ENCODE results near the gene ZNF407.
A peak's percentile ranks its signal among the peaks of the same experiment; 100 is the strongest.

The ZNF407 gene

DNA sequence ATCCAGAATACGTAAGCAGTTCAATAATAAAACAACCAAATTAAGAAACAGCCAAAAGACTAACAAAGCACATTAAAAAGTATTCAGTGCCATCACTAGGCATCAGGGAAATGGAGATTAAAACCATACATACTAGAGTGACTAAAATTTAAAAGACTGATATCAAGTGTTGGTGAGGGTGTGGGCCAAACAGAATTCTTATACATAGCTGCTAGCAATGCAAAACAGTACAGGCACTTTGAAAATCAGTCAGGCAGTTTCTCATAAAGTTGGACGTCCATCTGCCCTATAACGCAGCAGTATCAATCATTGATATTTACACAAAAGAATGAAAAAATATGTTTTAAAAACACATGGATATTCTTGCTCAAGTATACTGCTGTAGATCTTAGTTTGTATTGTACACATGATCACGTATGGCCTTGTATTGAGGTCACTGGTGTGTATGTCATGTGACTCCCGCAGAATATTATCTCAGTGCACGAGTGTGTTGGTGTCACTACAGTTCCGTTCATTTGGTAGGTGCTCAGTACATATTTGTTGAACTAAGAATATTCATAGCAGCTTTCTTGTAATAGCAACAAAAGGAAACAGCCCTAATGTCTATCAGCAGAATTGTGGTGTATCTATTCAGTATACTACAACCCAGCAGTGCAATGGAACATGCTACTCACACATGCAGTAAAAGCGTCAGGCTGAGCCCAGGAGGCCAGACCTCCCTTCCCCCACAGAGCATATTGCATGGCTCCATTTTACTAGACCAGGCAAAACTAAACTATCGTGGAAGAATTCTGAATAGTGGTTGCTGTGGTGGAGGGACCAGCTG lies 28.6 kb downstream of the ZNF407 start:
- no peak overlapping the region for H3K4me3 Mint-ChIP-seq
- no peak overlapping the region for H3K27ac Mint-ChIP-seq
- H3K27me3 Mint-ChIP-seq: no peaks in the 10 kb centered on the region
- no peaks in the 10 kb centered on the region for H3K9me3 Mint-ChIP-seq
- intact Hi-C loops (cut with micrococcal nuclease): no loop called here
- no peaks in the 10 kb centered on the region for H3K36me3 Mint-ChIP-seq (ENCODE audit: low read depth)
- peaks cover 22% of the 10 kb centered on the region for H3K4me1 Mint-ChIP-seq (ENCODE audit: low read depth)

DNA sequence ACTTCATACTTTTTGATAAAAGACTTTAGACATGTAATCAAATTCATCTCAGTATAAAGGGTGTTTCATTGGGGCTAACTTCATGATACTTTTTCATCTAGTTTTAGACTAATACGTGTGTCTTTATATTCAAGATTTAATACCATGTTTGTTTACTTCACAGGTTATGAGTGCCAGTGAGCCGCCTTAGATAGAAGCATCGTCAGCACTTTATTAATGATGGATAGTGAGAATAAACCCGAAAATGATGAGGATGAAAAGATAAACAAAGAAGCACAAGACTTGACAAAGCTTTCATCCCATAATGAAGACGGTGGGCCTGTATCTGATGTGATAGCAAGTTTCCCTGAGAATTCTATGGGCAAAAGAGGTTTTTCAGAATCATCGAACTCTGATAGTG lies 33.1 kb downstream of the ZNF407 start:
- Mint-ChIP-seq H3K27me3 (no peaks in the 10 kb centered on the region), H3K9me3 (no peaks in the 10 kb centered on the region), H3K4me1 (ENCODE audit: low read depth) (peaks cover 41% of the 10 kb centered on the region), H3K36me3 (ENCODE audit: low read depth) (peaks cover 40% of the 10 kb centered on the region), H3K4me3 (no peak overlapping the region), H3K27ac (no peak overlapping the region)
- intact Hi-C loops (cut with micrococcal nuclease): no loop called here

- Mint-ChIP-seq H3K36me3 (ENCODE audit: low read depth) (peaks cover 40% of the 10 kb centered on the region), H3K9me3 (no peaks in the 10 kb centered on the region), H3K4me1 (ENCODE audit: low read depth) (peaks cover 41% of the 10 kb centered on the region), H3K27ac (peak overlapping the region; percentile 64), H3K27me3 (no peaks in the 10 kb centered on the region), H3K4me3 (no peak overlapping the region)
- intact Hi-C loops (cut with micrococcal nuclease): no loop called here
These were observed 33.5 kb downstream of the ZNF407 start for GRCh38 chr18:74631212-74631611.

DNA sequence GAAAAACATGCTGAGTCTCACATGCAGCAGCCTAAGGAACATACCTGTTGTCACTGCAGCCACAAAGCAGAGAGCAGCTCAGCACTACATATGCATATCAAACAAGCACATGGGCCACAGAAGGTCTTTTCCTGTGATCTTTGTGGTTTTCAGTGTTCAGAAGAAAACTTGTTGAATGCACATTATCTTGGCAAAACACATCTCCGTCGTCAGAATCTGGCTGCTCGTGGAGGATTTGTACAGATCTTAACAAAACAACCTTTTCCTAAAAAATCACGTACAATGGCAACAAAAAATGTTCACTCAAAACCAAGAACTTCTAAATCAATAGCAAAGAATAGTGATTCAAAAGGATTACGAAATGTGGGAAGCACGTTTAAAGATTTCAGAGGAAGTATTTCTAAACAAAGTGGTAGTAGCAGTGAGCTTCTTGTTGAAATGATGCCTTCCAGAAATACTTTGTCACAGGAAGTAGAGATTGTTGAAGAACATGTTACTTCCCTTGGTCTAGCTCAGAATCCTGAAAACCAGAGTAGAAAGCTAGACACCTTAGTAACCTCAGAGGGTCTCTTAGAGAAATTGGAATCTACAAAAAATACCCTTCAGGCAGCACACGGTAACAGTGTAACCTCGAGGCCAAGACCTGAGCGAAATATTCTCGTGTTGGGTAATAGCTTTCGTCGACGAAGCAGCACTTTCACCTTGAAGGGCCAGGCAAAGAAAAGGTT lies 34.1 kb downstream of the ZNF407 start:
- no peaks in the 10 kb centered on the region for H3K9me3 Mint-ChIP-seq
- no peak overlapping the region for H3K4me3 Mint-ChIP-seq
- intact Hi-C loops (cut with micrococcal nuclease): no loop called here
- peaks cover 41% of the 10 kb centered on the region for H3K4me1 Mint-ChIP-seq (ENCODE audit: low read depth)
- peaks cover 40% of the 10 kb centered on the region for H3K36me3 Mint-ChIP-seq (ENCODE audit: low read depth)
- peak overlapping the region; percentile 64 for H3K27ac Mint-ChIP-seq
- H3K27me3 Mint-ChIP-seq: no peaks in the 10 kb centered on the region

DNA sequence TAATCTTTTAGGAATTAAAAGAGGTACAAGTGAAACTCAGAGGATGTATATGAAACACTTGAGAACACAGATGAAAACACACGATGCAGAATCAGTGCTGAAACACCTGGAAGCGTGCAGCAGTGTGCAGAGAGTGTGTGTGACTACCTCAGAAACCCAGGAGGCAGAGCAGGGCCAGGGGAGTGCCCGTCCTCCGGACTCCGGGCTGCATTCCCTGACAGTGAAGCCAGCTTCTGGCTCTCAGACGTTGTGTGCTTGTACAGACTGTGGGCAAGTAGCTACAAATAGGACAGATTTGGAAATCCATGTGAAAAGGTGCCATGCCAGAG lies 34.6 kb downstream of the ZNF407 start:
- no peaks in the 10 kb centered on the region for H3K9me3 Mint-ChIP-seq
- H3K4me3 Mint-ChIP-seq: no peak overlapping the region
- peaks cover 40% of the 10 kb centered on the region for H3K36me3 Mint-ChIP-seq (ENCODE audit: low read depth)
- no peak overlapping the region for H3K27ac Mint-ChIP-seq
- H3K27me3 Mint-ChIP-seq: no peaks in the 10 kb centered on the region
- intact Hi-C loops (cut with micrococcal nuclease): no loop called here
- peaks cover 40% of the 10 kb centered on the region for H3K4me1 Mint-ChIP-seq (ENCODE audit: low read depth)

DNA sequence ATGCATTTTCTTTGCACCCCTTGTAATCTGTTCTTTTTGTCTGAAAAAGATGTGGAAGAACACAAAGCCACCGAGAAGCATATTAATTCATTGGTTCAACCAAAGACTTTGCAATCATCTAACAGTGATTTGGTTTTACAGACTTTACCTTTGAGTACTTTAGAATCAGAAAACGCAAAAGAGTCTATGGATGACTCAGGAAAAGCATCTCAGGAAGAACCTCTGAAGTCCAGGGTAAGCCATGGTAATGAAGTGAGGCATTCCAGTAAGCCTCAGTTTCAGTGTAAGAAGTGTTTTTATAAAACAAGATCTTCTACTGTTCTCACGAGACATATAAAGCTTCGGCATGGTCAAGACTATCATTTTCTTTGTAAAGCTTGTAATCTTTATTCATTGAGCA lies 35.2 kb downstream of the ZNF407 start:
- intact Hi-C loops (cut with micrococcal nuclease): no loop called here
- no peak overlapping the region for H3K4me3 Mint-ChIP-seq
- no peaks in the 10 kb centered on the region for H3K9me3 Mint-ChIP-seq
- no peak overlapping the region for H3K27ac Mint-ChIP-seq
- H3K36me3 Mint-ChIP-seq (ENCODE audit: low read depth): peaks cover 40% of the 10 kb centered on the region
- peaks cover 35% of the 10 kb centered on the region for H3K4me1 Mint-ChIP-seq (ENCODE audit: low read depth)
- no peaks in the 10 kb centered on the region for H3K27me3 Mint-ChIP-seq

- peaks cover 40% of the 10 kb centered on the region for H3K36me3 Mint-ChIP-seq (ENCODE audit: low read depth)
- H3K9me3 Mint-ChIP-seq: no peaks in the 10 kb centered on the region
- H3K4me1 Mint-ChIP-seq (ENCODE audit: low read depth): peaks cover 33% of the 10 kb centered on the region
- H3K27me3 Mint-ChIP-seq: no peaks in the 10 kb centered on the region
- H3K27ac Mint-ChIP-seq: no peak overlapping the region
- intact Hi-C loops (cut with micrococcal nuclease): no loop called here
- H3K4me3 Mint-ChIP-seq: no peak overlapping the region
These were observed 36.1 kb downstream of the ZNF407 start for GRCh38 chr18:74633652-74634352.

GRCh38 chr18:74635224-74635975 lies 37.7 kb downstream of the ZNF407 start:
- H3K27me3 Mint-ChIP-seq: no peaks in the 10 kb centered on the region
- intact Hi-C loops (cut with micrococcal nuclease): no loop called here
- H3K9me3 Mint-ChIP-seq: no peaks in the 10 kb centered on the region
- no peak overlapping the region for H3K27ac Mint-ChIP-seq
- no peak overlapping the region for H3K4me3 Mint-ChIP-seq
- H3K36me3 Mint-ChIP-seq (ENCODE audit: low read depth): peaks cover 40% of the 10 kb centered on the region
- H3K4me1 Mint-ChIP-seq (ENCODE audit: low read depth): peaks cover 32% of the 10 kb centered on the region

- H3K4me1 Mint-ChIP-seq (ENCODE audit: low read depth): peaks cover 15% of the 10 kb centered on the region
- H3K27me3 Mint-ChIP-seq: no peaks in the 10 kb centered on the region
- H3K4me3 Mint-ChIP-seq: no peak overlapping the region
- no peaks in the 10 kb centered on the region for H3K9me3 Mint-ChIP-seq
- H3K36me3 Mint-ChIP-seq (ENCODE audit: low read depth): peaks cover 36% of the 10 kb centered on the region
- H3K27ac Mint-ChIP-seq: no peak overlapping the region
- intact Hi-C loops (cut with micrococcal nuclease): no loop called here
These were observed 39.4 kb downstream of the ZNF407 start for GRCh38 chr18:74637070-74637469.

DNA sequence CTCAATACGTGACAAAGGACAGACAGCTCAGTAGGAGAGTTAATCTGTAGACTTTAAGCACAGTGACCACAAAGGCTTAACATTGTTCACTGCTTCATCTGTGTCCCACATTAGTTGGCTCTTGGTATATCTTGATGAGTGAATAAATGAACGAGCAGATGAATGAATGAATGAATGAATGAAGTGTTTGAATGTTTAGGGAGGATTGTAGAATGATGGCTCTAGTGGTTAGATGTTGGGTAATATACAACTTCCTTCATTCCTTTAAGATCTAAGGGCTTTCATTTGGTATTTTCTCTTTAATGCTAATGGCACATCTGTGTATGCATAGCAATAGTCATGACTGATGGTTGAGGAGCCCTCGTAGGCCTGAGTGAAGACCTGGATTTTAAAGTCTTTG lies 40.5 kb downstream of the ZNF407 start:
- Mint-ChIP-seq H3K4me1 (ENCODE audit: low read depth) (peaks cover 8% of the 10 kb centered on the region), H3K4me3 (no peak overlapping the region), H3K36me3 (ENCODE audit: low read depth) (peaks cover 25% of the 10 kb centered on the region), H3K27ac (no peak overlapping the region), H3K27me3 (no peaks in the 10 kb centered on the region), H3K9me3 (no peaks in the 10 kb centered on the region)
- intact Hi-C loops (cut with micrococcal nuclease): no loop called here

DNA sequence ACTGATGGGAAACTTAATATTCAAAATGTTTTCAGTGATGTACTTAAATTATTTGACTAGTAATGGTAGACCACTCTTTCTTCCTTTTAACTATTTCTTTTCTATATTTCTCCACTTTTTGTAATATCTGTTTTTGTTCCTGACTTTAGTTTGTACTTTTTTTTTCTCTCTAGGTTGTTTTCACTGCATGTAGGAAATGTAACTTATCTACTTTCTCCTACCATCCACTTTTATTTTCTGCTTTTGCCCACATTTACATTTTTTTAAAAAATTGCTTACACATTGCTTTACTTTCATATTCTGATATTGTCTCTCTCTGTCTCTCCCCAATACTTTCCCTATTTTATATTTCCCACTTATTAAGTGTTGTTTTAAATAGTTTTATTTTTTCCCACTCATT lies 47.0 kb downstream of the ZNF407 start:
- H3K27ac Mint-ChIP-seq: no peak overlapping the region
- no peaks in the 10 kb centered on the region for H3K4me1 Mint-ChIP-seq (ENCODE audit: low read depth)
- intact Hi-C loops (cut with micrococcal nuclease): no loop called here
- H3K36me3 Mint-ChIP-seq (ENCODE audit: low read depth): peaks cover 30% of the 10 kb centered on the region
- H3K27me3 Mint-ChIP-seq: no peaks in the 10 kb centered on the region
- no peaks in the 10 kb centered on the region for H3K9me3 Mint-ChIP-seq
- H3K4me3 Mint-ChIP-seq: no peak overlapping the region

DNA sequence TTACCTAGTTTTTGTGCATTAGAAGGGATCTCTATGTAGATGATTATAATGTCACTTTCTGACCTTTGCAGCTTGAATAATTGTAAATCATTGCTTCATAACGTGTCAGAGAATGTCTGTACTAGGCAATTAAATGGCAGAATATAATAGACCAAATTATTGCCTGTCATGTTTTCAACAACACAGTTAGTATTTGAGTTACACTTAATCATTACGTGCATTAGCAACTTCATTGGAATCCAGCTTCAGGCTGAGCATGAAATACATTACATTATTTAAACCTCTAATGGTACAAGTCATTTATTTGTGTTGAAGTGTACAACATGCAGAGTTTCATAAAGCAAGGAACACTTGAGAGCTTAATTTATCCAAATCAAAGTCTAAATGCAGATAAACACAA lies 48.0 kb downstream of the ZNF407 start:
- H3K27ac Mint-ChIP-seq: no peak overlapping the region
- intact Hi-C loops (cut with micrococcal nuclease): no loop called here
- H3K27me3 Mint-ChIP-seq: no peaks in the 10 kb centered on the region
- H3K4me3 Mint-ChIP-seq: no peak overlapping the region
- H3K4me1 Mint-ChIP-seq (ENCODE audit: low read depth): no peaks in the 10 kb centered on the region
- peaks cover 30% of the 10 kb centered on the region for H3K36me3 Mint-ChIP-seq (ENCODE audit: low read depth)
- H3K9me3 Mint-ChIP-seq: no peaks in the 10 kb centered on the region

GRCh38 chr18:74651327-74652128 lies 53.9 kb downstream of the ZNF407 start:
- peaks cover 26% of the 10 kb centered on the region for H3K36me3 Mint-ChIP-seq (ENCODE audit: low read depth)
- intact Hi-C loops (cut with micrococcal nuclease): loop anchor here (1.0 to 10.0 kb wide), 5 partner anchors 389 to 1693 kb away; partner anchors contain the start of gene PTGR3
- H3K27ac Mint-ChIP-seq: no peak overlapping the region
- no peaks in the 10 kb centered on the region for H3K27me3 Mint-ChIP-seq
- no peaks in the 10 kb centered on the region for H3K9me3 Mint-ChIP-seq
- H3K4me1 Mint-ChIP-seq (ENCODE audit: low read depth): no peaks in the 10 kb centered on the region
- no peak overlapping the region for H3K4me3 Mint-ChIP-seq

All from dendritic cell treated with granulocyte-macrophage colony-stimulating factor and Interleukin-4, amounts not matched to agents 40 ng/mL and 50 ng/mL, for 4 days (primary cell).